ENCODE results near the gene FBXW8.

FBXW8 gene

DNA sequence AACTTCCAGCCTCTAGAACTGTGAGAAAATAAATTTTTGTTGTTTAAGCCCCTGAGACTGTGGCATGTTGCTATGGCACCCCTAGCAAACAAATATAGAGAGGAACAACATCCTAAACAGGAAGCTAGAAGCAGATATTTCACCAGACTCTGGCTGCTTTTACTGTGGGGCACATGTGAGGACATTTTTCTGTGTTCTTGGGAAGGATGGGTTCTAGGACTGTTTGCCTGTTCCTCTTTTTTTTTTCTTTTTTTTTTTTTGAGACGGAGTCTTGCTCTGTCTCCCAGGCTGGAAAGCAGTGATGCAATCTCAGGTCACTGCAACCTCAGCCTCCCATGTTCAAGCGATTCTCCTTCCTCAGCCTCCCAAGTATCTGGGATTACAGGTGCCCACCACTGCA, 25.3 kb upstream of the FBXW8 start:
- in situ Hi-C loops (cut with MboI; ENCODE audit: low sequenced_read_pairs): no loop called here

- in situ Hi-C loops (cut with MboI; ENCODE audit: low sequenced_read_pairs): no loop called here
Measured at GRCh38 chr12:116887244-116887643, 23.5 kb upstream of the FBXW8 start.

DNA sequence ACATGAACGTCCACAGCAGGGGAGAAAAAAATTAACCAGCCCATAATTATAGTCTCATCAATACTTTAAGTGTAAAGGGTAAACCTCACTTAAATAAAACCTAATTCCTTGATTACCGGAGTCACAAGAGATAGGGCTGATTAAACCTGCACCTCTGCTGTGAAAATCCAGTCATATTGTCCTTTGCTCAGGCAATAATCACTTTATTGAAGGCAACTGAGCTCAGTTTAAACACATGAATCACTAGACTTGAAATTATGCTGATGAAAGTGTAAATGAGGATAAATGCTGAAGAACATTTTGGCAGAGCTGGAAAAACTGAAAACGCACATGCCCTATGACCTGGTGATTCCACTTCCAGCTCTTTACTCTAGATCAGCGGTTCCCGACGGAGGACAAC, 22.9 kb upstream of the FBXW8 start:
- in situ Hi-C loops (cut with MboI; ENCODE audit: low sequenced_read_pairs): no loop called here

DNA sequence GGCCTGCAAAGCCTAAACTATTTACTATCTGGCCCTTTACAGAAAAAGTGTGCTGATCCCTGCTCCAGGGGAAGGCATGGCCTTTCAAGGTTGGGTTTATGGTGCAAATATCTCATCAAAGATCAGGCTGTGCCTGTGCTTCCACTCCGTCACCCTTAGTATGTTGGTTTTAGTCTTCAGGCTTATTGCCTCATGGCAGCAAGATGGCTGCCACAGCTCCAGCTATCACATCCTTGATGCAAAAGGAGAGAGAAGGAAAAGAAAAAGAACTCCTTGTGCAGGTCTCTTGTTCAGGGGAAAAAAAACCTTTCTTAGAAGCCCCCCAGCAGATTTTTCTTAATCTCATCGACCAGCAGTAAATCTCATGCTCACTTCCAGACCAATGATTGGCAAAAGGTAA, 20.4 kb upstream of the FBXW8 start:
- in situ Hi-C loops (cut with MboI; ENCODE audit: low sequenced_read_pairs): no loop called here

DNA sequence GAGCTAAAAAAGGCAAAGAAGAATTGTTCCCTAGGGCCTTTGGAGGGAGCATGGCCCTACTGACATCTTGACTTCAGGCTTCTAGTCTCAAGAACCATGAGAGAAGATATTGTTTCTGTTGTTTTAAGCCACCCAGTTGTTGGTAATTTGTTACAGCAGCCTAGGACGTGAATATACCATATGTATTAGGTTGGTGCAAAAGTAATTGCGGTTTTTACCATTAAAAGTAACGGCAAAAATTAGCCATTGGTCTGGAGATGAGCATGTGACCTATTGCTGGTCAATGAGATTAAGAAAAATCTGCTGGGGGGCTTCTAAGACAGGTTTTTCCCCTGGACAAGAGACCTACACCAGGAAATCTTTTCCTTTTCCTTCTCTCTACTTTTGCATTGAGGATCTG, 19.7 kb upstream of the FBXW8 start:
- in situ Hi-C loops (cut with MboI; ENCODE audit: low sequenced_read_pairs): no loop called here

DNA sequence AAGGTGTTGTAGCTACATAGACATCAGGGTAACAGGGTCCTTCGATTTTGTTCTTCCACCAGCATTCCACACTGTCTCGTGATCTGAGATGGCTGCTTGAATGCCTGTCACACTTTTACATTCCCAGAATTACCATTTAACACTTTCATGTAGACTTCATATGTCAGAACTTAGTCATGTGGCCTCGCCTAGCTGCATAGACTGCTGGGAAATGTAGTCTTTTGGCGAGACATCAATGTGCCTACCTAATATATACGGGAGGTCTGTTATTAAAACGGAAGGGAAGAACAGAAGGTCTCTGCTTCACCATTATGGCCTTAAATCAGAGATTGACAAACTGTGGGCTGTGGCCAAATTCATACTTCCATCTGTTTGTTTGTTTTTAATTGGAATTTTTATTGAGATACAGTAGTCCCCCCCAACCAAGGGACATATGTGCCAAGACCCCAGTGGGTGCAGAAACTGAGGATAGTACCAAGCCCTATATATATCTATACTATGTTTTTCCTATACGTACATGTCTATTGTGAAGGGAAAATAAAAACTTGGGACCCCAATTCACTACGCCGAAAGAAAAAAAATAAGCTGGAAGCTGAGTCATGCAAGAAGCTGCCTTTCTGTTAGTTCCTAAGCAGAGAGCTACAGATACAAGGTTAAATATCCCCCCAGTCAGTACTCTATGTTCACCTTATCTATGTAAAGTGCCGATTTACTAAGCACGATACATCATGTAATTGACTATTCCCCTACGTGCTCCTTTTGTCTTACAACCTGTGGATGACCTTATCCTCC, 18.2 kb upstream of the FBXW8 start:
- in situ Hi-C loops (cut with MboI; ENCODE audit: low sequenced_read_pairs): no loop called here

DNA sequence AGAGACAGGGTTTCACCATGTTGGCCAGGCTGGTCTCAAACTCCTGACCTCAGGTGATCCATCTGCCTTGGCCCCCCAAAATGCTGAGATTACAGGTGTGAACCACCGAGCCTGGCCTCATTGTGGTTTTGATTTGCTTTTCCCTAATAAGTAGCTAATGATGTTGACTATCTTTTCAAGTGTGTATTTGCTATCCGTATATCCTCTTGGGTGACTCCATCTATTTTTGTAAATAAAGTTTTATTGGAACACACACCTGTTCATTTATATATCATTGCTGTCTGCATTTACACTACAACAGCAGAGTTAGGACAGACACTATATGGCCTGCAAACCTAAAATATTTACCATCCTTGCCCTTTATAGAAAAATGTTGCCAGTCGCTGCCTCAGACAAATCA, 15.8 kb upstream of the FBXW8 start:
- in situ Hi-C loops (cut with MboI; ENCODE audit: low sequenced_read_pairs): no loop called here

GRCh38 chr12:116896411-116896924, 14.3 kb upstream of the FBXW8 start:
- in situ Hi-C loops (cut with MboI; ENCODE audit: low sequenced_read_pairs): no loop called here

- in situ Hi-C loops (cut with MboI; ENCODE audit: low sequenced_read_pairs): no loop called here
Measured at GRCh38 chr12:116897476-116897875, 13.3 kb upstream of the FBXW8 start.

DNA sequence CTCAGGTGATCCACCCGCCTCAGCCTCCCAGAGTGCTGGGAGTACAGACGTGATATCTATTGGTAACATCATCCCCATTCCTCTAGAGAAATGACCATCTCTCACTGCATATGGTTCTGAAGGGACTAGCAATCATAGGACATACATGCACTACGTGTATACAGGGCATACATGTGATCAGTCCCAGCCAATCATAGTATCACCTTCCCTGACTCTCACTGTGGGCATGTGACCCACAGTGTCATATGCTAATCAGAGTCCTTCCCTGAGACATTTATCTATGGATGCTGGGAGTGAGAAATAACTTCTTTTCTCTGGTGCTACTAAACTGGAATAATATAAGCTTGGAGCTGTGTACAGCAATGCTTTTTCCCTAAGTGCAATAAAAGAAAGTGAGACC, 12.1 kb upstream of the FBXW8 start:
- in situ Hi-C loops (cut with MboI; ENCODE audit: low sequenced_read_pairs): no loop called here

DNA sequence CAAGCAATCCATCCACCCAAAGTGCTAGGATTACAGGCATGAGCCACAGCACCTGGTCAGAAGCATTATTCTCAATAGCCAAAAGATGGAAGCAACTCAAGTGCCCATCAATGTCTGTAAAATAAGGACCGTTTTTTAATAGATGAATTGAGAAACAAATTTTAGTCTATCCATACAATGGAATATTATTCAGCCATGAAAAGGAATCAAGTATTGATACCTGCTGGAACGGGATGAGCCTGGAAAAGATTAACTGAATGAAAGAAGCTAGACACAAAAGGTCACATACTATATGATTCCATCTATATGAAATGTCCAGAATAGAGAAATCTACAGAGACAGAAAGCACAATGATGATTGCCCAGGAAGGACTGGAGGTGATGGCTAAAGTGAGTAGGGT, 9.1 kb upstream of the FBXW8 start:
- in situ Hi-C loops (cut with MboI; ENCODE audit: low sequenced_read_pairs): no loop called here

DNA sequence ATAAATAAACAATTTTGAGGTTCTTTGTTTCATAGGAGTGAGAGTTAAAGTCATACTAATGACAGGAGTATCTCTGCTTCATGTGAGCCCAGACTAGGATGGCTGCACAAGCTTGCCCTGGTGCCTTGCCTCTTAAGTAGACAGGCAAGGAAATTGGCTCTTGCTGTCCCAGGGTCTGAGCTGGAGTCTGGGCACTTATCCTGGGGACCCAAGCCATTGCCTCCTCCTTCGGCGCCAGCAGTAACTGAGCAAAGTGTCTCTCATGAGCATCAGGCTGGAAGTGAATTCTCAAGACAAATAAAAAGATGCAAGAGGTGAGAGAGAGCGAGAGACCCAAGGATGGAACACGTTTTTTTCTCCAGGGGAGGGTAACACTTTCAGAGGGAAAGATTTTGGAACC, 6.9 kb upstream of the FBXW8 start:
- in situ Hi-C loops (cut with MboI; ENCODE audit: low sequenced_read_pairs): no loop called here

DNA sequence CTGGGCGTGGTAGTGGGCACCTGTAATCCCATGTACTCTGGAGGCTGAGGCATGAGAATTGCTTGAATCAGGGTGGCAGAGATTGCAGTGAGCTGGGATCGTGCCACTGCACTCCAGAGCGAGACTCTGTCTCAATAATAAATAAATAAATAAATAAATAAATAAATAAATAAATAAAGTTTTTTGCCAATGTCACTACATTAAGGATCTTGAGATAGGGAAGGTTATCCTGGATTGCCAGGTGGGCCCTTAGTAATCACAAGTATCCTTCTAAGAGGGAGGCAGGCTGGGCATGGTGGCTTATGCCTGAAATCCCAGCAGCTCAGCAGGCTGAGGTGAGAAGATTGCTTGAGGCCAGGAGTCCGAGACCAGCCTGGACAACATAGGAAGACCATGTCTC, 4.5 kb upstream of the FBXW8 start:
- in situ Hi-C loops (cut with MboI; ENCODE audit: low sequenced_read_pairs): no loop called here

- in situ Hi-C loops (cut with MboI; ENCODE audit: low sequenced_read_pairs): no loop called here
Measured at GRCh38 chr12:116910280-116910644, 488 bp upstream of the FBXW8 start.

DNA sequence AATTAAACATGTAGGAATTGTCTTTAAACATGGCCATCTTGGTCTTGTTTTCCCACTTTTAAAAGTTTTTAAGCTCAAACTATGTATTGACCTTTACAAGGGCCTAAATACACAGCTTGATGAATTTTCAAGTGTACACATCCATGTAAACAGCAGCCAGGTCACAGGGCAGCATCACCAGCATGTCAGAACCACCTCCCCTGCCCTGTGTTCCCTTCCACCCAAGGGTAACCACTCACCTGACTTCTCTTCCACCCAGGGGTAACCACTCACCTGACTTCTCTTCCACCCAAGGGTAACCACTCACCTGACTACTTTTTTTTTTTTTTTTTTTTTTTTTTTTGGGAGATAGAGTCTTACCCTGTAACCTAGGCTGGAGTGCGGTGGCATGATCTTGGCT, 4.6 kb downstream of the FBXW8 start:
- in situ Hi-C loops (cut with MboI; ENCODE audit: low sequenced_read_pairs): no loop called here

GRCh38 chr12:116916122-116916521, 5.4 kb downstream of the FBXW8 start:
- in situ Hi-C loops (cut with MboI; ENCODE audit: low sequenced_read_pairs): no loop called here

GRCh38 chr12:116916714-116917114, 6.0 kb downstream of the FBXW8 start:
- in situ Hi-C loops (cut with MboI; ENCODE audit: low sequenced_read_pairs): no loop called here

DNA sequence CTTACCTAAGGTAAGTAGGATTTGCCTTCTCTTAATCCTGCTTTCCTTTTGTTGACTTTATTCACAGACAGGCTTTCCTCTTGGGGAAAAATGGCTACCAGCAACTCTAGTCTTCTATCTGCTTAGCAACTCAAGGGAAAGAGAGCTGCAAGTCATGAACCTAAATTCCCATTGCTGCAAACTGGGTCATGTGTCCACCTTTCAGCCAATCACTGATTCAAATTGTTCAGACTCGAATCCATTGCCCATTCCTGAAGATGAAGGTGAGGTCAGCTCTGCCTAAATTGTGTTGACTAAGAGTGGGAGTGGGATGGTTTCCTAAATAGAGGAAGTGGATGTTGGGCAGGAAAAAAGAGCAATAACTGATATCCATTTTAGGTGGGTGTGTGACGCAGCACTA, 7.7 kb downstream of the FBXW8 start:
- in situ Hi-C loops (cut with MboI; ENCODE audit: low sequenced_read_pairs): no loop called here

DNA sequence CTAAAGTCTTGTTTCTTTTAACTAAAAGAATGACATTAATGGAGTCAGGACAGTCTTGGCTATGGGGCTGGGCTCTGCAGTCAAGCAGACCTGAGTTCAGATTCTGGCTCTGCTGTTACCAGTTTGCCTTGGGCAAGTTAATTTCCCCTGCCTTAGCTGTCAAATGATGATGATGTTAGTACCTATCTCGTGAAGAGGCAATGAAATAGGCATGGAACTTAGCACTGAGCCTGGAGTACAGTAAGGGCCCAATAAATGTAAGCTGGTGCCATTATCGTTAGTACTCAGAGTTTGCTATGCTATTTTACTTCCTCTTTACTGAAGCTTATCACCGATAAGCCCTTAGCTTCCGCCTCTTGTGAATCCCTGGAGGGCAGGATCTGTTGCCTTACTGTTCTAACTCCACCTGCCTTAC, 8.5 kb downstream of the FBXW8 start:
- in situ Hi-C loops (cut with MboI; ENCODE audit: low sequenced_read_pairs): no loop called here

GRCh38 chr12:116919706-116920485, 9.1 kb downstream of the FBXW8 start:
- in situ Hi-C loops (cut with MboI; ENCODE audit: low sequenced_read_pairs): no loop called here

DNA sequence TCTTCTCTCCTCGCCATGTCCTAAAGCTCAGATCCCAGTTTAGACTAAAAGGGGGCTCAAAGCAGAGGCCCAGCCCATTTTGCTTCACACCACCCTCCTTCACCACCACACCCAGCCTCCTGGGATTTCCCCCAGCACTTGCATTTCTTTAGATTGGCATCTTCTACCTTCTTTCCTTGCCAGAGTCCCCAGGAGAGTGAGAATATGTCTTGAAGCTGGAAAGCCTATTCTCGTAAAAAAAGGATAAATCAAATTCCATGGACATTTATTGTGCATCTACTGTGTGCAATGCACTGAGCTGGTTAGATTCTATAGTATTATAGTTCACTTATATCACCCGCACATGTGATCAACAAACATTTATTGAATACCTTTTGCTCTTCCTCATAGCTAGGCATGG, 10.2 kb downstream of the FBXW8 start:
- in situ Hi-C loops (cut with MboI; ENCODE audit: low sequenced_read_pairs): no loop called here

- in situ Hi-C loops (cut with MboI; ENCODE audit: low sequenced_read_pairs): no loop called here
Measured at GRCh38 chr12:116922194-116922897, 11.6 kb downstream of the FBXW8 start.

Data from hTERT RPE-1 (cell line).